Smooth muscle cell (in vitro differentiated cells): ENCODE results near the gene LMF1. TPM values are rescaled to one million over a fixed set of nuclear protein-coding genes. Genes with fewer than 3 reads are reported as not detected.

Experiments
- DNase-seq: peaks from one replicate; lab custom pipeline; 2025; ENCODE audit not compliant: unreplicated experiment; lab: John Stamatoyannopoulos, UW
- H2AFZ ChIP-seq: fragments of 200-600 bp; sonication (generic); 2 replicates; pipeline ENCODE4 v1.6.0; 2016; ENCODE audit warnings: antibody characterized with exemption, low read depth, mild to moderate bottlenecking
- H3F3A ChIP-seq: fragments of 200-600 bp; sonication (generic); 2 replicates; pipeline ENCODE4 v1.6.0; 2017; ENCODE audit warnings: antibody characterized with exemption, low read depth
- H3K27ac ChIP-seq: fragments of 200-600 bp; sonication (generic); 2 replicates; pipeline ENCODE4 v1.5.1; 2016; ENCODE audit warnings: low read depth, mild to moderate bottlenecking
- H3K27me3 ChIP-seq: fragments of 200-600 bp; sonication (generic); 2 replicates; pipeline ENCODE4 v1.6.1; 2016; ENCODE audit warnings: low read depth, mild to moderate bottlenecking
- H3K36me3 ChIP-seq: fragments of 200-600 bp; sonication (generic); 2 replicates; pipeline ENCODE4 v1.5.1; 2016; ENCODE audit warnings: low read depth
- H3K4me1 ChIP-seq: fragments of 200-600 bp; sonication (generic); 2 replicates; pipeline ENCODE4 v1.5.1; 2016; ENCODE audit warnings: low read depth
- H3K4me2 ChIP-seq: fragments of 200-600 bp; sonication (generic); 2 replicates; pipeline ENCODE4 v1.6.0; 2016; ENCODE audit warnings: mild to moderate bottlenecking
- H3K4me3 ChIP-seq: fragments of 200-600 bp; sonication (generic); 2 replicates; pipeline ENCODE4 v1.5.1; 2016; ENCODE audit warnings: mild to moderate bottlenecking
- H3K79me2 ChIP-seq: fragments of 200-600 bp; sonication (generic); 2 replicates; pipeline ENCODE4 v1.6.0; 2016; ENCODE audit warnings: low read depth, mild to moderate bottlenecking
- H3K9ac ChIP-seq: fragments of 200-600 bp; sonication (generic); 2 replicates; pipeline ENCODE4 v1.6.0; 2016; ENCODE audit warnings: low read depth
- H3K9me3 ChIP-seq: fragments of 200-600 bp; sonication (generic); replicated peaks from 2 replicates; pipeline ENCODE4 v1.5.1; 2016; ENCODE audit warnings: low read depth
- H4K20me1 ChIP-seq: fragments of 200-600 bp; sonication (generic); 2 replicates; pipeline ENCODE4 v1.6.0; 2016; ENCODE audit warnings: low read depth
- CTCF ChIP-seq: fragments of 200-600 bp; sonication (generic); IDR thresholded peaks from 2 replicates; pipeline ENCODE4 v1.5.1; 2017; ENCODE audit warnings: borderline replicate concordance, mild to moderate bottlenecking, antibody characterized with exemption; ENCODE audit not compliant: insufficient read depth, poor library complexity, severe bottlenecking
- WGBS: methylation state at CpG from one replicate; pipeline ENCODE4 v1.1.7; 2016; ENCODE audit warnings: low lambda C conversion rate; 5-methylcytosine and 5-hydroxymethylcytosine counted together
- polyA plus RNA-seq: library from polyadenylated mRNA; unstranded; fragments of >200 nt; fragmentation: Nextera tagmentation; extraction: Ambion mirVana; gene quantifications from 2 replicates; pipeline ENCODE4 v1.2.1, GENCODE V29; 2016
- total RNA-seq: library from RNA; depleted of rRNA; stranded (reverse); fragments of >200 nt; gene quantifications from 2 replicates; pipeline ENCODE4 v1.2.3, GENCODE V29; 2014

Gene LMF1
- total and polyA plus RNA-seq, 2 experiments from 2014 or later = 25.3 to 29.8 TPM

DNA sequence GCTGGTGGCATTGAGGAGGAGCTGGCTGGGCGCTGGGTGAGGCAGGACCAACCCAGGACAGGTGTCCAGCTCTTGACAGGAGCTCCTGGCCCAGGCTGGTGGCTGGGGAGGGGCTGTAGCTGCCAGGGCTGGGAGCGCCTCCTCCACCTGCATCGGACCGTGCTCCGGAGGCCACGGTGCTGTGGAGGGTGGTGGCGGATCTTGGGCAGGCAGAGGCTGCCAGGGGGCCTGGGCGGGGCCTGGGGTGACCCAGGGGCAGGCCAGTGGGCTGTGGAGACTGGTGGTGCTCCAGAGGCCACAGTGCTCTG lies 42.8 kb upstream of the LMF1 start:
- Histone ChIP-seq H2AFZ (no peak overlapping the region), H4K20me1 (no peaks in the 10 kb centered on the region), H3K9me3 (no peaks in the 10 kb centered on the region), H3K79me2 (no peaks in the 10 kb centered on the region), H3K27ac (no peak overlapping the region), H3F3A (no peaks in the 10 kb centered on the region), H3K4me2 (no peak overlapping the region), H3K36me3 (no peaks in the 10 kb centered on the region), H3K4me1 (peaks cover 6% of the 10 kb centered on the region), H3K4me3 (no peak overlapping the region), H3K9ac (no peak overlapping the region), H3K27me3 (no peaks in the 10 kb centered on the region)
- TF ChIP-seq CTCF = no peak
- 100% methylated on average over 2 of the region's 8 CpGs for WGBS
- no peak for DNase-seq

- no peaks in the 10 kb centered on the region for H3K27me3 ChIP-seq
- H3K79me2 ChIP-seq = no peaks in the 10 kb centered on the region
- H3K27ac ChIP-seq = no peak overlapping the region
- no peak for TF ChIP-seq CTCF
- H3K9me3 ChIP-seq = no peaks in the 10 kb centered on the region
- H3K4me3 ChIP-seq = no peak overlapping the region
- no peaks in the 10 kb centered on the region for H3F3A ChIP-seq
- H3K36me3 ChIP-seq = no peaks in the 10 kb centered on the region
- H3K9ac ChIP-seq = no peak overlapping the region
- WGBS = 93% methylated on average over 23 of the region's 28 CpGs
- DNase-seq = no peak
- no peak overlapping the region for H3K4me2 ChIP-seq
- H3K4me1 ChIP-seq = peaks cover 6% of the 10 kb centered on the region
- H4K20me1 ChIP-seq = no peaks in the 10 kb centered on the region
- no peak overlapping the region for H2AFZ ChIP-seq
These were observed 42.2 kb upstream of the LMF1 start for GRCh38 chr16:1012722-1013592.

GRCh38 chr16:1012135-1012534 lies 41.4 kb upstream of the LMF1 start:
- WGBS = 98% methylated on average over 19 of the region's 19 CpGs
- no peak for TF ChIP-seq CTCF
- H3K4me2 ChIP-seq = no peak overlapping the region
- H3K79me2 ChIP-seq = no peaks in the 10 kb centered on the region
- no peak overlapping the region for H3K9ac ChIP-seq
- H2AFZ ChIP-seq = no peak overlapping the region
- peaks cover 6% of the 10 kb centered on the region for H3K4me1 ChIP-seq
- H3K27me3 ChIP-seq = no peaks in the 10 kb centered on the region
- no peaks in the 10 kb centered on the region for H3K9me3 ChIP-seq
- DNase-seq = no peak
- no peaks in the 10 kb centered on the region for H4K20me1 ChIP-seq
- H3K36me3 ChIP-seq = no peaks in the 10 kb centered on the region
- no peaks in the 10 kb centered on the region for H3F3A ChIP-seq
- H3K4me3 ChIP-seq = no peak overlapping the region
- H3K27ac ChIP-seq = no peak overlapping the region
